GM12878 (cell line): ENCODE measurements around the gene SNAI1. TPM values are rescaled to one million over a fixed set of nuclear protein-coding genes. Genes with fewer than 3 reads are reported as not detected.

Source experiments
- BCL11A ChIP-seq: IDR thresholded peaks from 2 replicates; pipeline ENCODE4 v1.6.1; 2011; ENCODE audit warnings: low read depth, low read length
- CHD2 ChIP-seq: IDR thresholded peaks from 2 replicates; pipeline ENCODE4 v1.6.1; 2011; ENCODE audit warnings: low read depth, low read length, improper control_type of control experiment, borderline replicate concordance
- DPF2 ChIP-seq: fragments of 450-650 bp; IDR thresholded peaks from 2 replicates; pipeline ENCODE4 v1.6.1; 2017; ENCODE audit warnings: mild to moderate bottlenecking
- IRF4 ChIP-seq: IDR thresholded peaks from 2 replicates; pipeline ENCODE4 v1.6.1; 2011; ENCODE audit warnings: low read depth, low read length
- MTA2 ChIP-seq: fragments of 450-650 bp; IDR thresholded peaks from 2 replicates; pipeline ENCODE4 v1.6.1; 2016; ENCODE audit warnings: low read depth, mild to moderate bottlenecking, moderate library complexity
- MXI1 ChIP-seq: fragments of 150-350 bp; IDR thresholded peaks from 2 replicates; pipeline ENCODE4 v1.6.1; 2011; ENCODE audit warnings: low read depth, mild to moderate bottlenecking, inconsistent platforms, low read length, improper control_type of control experiment
- NFIC ChIP-seq: IDR thresholded peaks from 2 replicates; pipeline ENCODE4 v1.6.1; 2012; ENCODE audit warnings: low read depth, mild to moderate bottlenecking, inconsistent platforms, low read length, moderate library complexity
- POLR2AphosphoS5 ChIP-seq: IDR thresholded peaks from 2 replicates; pipeline ENCODE4 v1.6.1; 2011; ENCODE audit warnings: mild to moderate bottlenecking, low read length, inconsistent platforms
- POU2F2 ChIP-seq: IDR thresholded peaks from 3 replicates; pipeline ENCODE4 v1.6.1; 2011; ENCODE audit warnings: low read depth, mild to moderate bottlenecking, low read length, borderline replicate concordance
- RAD21 ChIP-seq: IDR thresholded peaks from 2 replicates; pipeline ENCODE4 v1.6.1; 2011; ENCODE audit warnings: mild to moderate bottlenecking, low read depth, low read length, moderate library complexity; ENCODE audit not compliant: insufficient read depth
- RB1 ChIP-seq: fragments of 450-650 bp; formaldehyde crosslinking; IDR thresholded peaks from 2 replicates; pipeline ENCODE4 v1.6.1; 2017; ENCODE audit warnings: mild to moderate bottlenecking, borderline replicate concordance
- RELA ChIP-seq: fragments of 450-650 bp; IDR thresholded peaks from 2 replicates; pipeline ENCODE4 v1.8.0; 2014; ENCODE audit warnings: borderline replicate concordance; ENCODE audit not compliant: partially characterized antibody
- RELB ChIP-seq: fragments of 450-650 bp; IDR thresholded peaks from 2 replicates; pipeline ENCODE4 v1.6.1; 2017; ENCODE audit warnings: low read depth, mild to moderate bottlenecking, moderate library complexity
- SMARCA5 ChIP-seq: fragments of 450-650 bp; IDR thresholded peaks from 2 replicates; pipeline ENCODE4 v1.6.1; 2017; ENCODE audit warnings: mild to moderate bottlenecking
- SMC3 ChIP-seq: IDR thresholded peaks from 2 replicates; pipeline ENCODE4 v1.6.1; 2011; ENCODE audit warnings: low read length, improper control_type of control experiment, borderline replicate concordance
- SP1 ChIP-seq: IDR thresholded peaks from one replicate; pipeline ENCODE4 v1.6.1; 2011; ENCODE audit warnings: low read depth, low read length
- SRF ChIP-seq, 2 experiments: IDR thresholded peaks; 2 replicates each; pipeline ENCODE4 v1.6.1; 2011; ENCODE audit warnings: low read depth in 2 of 2, low read length in 2 of 2, mild to moderate bottlenecking in 1 of 2, moderate library complexity in 1 of 2
- STAT1 ChIP-seq: fragments of 450-650 bp; conservative IDR thresholded peaks from 2 replicates; pipeline ENCODE4 v1.6.1; 2014; ENCODE audit warnings: antibody characterized with exemption, mild to moderate bottlenecking
- SUPT20H ChIP-seq: IDR thresholded peaks from 2 replicates; pipeline ENCODE4 v1.6.1; 2011; ENCODE audit warnings: low read depth, mild to moderate bottlenecking, low read length, moderate library complexity, borderline replicate concordance; ENCODE audit not compliant: control insufficient read depth
- TCF12 ChIP-seq: IDR thresholded peaks from 2 replicates; pipeline ENCODE4 v1.6.1; 2011; ENCODE audit warnings: low read depth, mild to moderate bottlenecking, low read length
- ZBED1 ChIP-seq: IDR thresholded peaks from 2 replicates; pipeline ENCODE4 v1.6.1; 2016; ENCODE audit warnings: borderline replicate concordance
- polyA plus RNA-seq, 11 experiments: library from polyadenylated mRNA; depleted of rRNA in 4 of 11; unstranded in 6 of 11; stranded (reverse) in 5 of 11; fragments of >200 nt; fragmentation: Nextera tagmentation in 4 of 11; fragmentation: Illumina TruSeq in 1 of 11; extraction: Ambion mirVana in 4 of 11; extraction: Trizol in 1 of 11; gene quantifications; 1 replicate in 1 of 11; 2 replicates in 10 of 11; pipeline versions ENCODE4 v1.2.1 to v1.2.3, GENCODE V29; 2011 to 2016; ENCODE audit warnings: inconsistent platforms in 2 of 11, missing spikeins in 2 of 11, low read depth in 1 of 11
- total RNA-seq, 4 experiments: library from RNA; depleted of rRNA in 3 of 4; stranded (reverse); fragments of >200 nt in 3 of 4; fragmentation: Illumina TruSeq in 1 of 4; extraction: Trizol in 1 of 4; gene quantifications; 2 replicates each; pipeline versions ENCODE4 v1.2.1 to v1.2.3, GENCODE V29; 2013 to 2021
- TF ChIP-seq, protein P1 (sequence below): IDR thresholded peaks from 2 replicates; pipeline ENCODE4 v1.6.1; 2011; ENCODE audit warnings: low read depth, mild to moderate bottlenecking, low read length, moderate library complexity, borderline replicate concordance; ENCODE audit errors: extremely low read depth
- TF ChIP-seq, protein P2 (sequence below): IDR thresholded peaks from 2 replicates; pipeline ENCODE4 v1.6.1; 2011; ENCODE audit warnings: borderline replicate concordance, low read depth, mild to moderate bottlenecking, moderate library complexity, mixed read lengths, low read length; ENCODE audit not compliant: insufficient read depth; ENCODE audit errors: extremely low read length
- TF ChIP-seq, protein P3 (sequence below): fragments of 150-350 bp; IDR thresholded peaks from 2 replicates; pipeline ENCODE4 v1.6.1; 2016; ENCODE audit warnings: low read depth, low read length

SNAI1 gene
- total and polyA plus RNA-seq, 10 of the 15 experiments (the other 5 are each of a cell fraction or from before 2014, with no cell fraction given) = 0.11 to 0.79 (median 0.24) TPM; not detected in 2

GRCh38 chr20:49979030-49979832 lies 3.5 kb upstream of the SNAI1 start (continued):
- no peak for TF ChIP-seq TCF12
- no peak for TF ChIP-seq SUPT20H
- 0 out of 2 replicates have a peak, but pooled peaks have one; percentile 60 for TF ChIP-seq STAT1
- TF ChIP-seq, protein P1, sequence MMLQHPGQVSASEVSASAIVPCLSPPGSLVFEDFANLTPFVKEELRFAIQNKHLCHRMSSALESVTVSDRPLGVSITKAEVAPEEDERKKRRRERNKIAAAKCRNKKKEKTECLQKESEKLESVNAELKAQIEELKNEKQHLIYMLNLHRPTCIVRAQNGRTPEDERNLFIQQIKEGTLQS = peak; percentile 29; the same call in 1 of the 2 replicates
- TF ChIP-seq MTA2 = no peak
- TF ChIP-seq RAD21 = peak; percentile 97
- TF ChIP-seq ZBED1 = no peak
- TF ChIP-seq POLR2AphosphoS5 = no peak
- TF ChIP-seq IRF4 = 0 out of 2 replicates have a peak, but pooled peaks have one; percentile 16
- no peak for TF ChIP-seq NFIC
- peak; percentile 33; the same call in 1 of the 2 replicates for TF ChIP-seq DPF2
- no peak for TF ChIP-seq BCL11A
- TF ChIP-seq SMARCA5 = peak; percentile 72; the same call in 1 of the 2 replicates
- TF ChIP-seq MXI1 = no peak
- TF ChIP-seq, protein P2, sequence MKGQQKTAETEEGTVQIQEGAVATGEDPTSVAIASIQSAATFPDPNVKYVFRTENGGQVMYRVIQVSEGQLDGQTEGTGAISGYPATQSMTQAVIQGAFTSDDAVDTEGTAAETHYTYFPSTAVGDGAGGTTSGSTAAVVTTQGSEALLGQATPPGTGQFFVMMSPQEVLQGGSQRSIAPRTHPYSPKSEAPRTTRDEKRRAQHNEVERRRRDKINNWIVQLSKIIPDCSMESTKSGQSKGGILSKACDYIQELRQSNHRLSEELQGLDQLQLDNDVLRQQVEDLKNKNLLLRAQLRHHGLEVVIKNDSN = peak; percentile 56
- no peak for TF ChIP-seq SP1
- TF ChIP-seq RELB = no peak
- TF ChIP-seq SMC3 = peak; percentile 97
- peak; percentile 45 for TF ChIP-seq RELA
- TF ChIP-seq, protein P3, sequence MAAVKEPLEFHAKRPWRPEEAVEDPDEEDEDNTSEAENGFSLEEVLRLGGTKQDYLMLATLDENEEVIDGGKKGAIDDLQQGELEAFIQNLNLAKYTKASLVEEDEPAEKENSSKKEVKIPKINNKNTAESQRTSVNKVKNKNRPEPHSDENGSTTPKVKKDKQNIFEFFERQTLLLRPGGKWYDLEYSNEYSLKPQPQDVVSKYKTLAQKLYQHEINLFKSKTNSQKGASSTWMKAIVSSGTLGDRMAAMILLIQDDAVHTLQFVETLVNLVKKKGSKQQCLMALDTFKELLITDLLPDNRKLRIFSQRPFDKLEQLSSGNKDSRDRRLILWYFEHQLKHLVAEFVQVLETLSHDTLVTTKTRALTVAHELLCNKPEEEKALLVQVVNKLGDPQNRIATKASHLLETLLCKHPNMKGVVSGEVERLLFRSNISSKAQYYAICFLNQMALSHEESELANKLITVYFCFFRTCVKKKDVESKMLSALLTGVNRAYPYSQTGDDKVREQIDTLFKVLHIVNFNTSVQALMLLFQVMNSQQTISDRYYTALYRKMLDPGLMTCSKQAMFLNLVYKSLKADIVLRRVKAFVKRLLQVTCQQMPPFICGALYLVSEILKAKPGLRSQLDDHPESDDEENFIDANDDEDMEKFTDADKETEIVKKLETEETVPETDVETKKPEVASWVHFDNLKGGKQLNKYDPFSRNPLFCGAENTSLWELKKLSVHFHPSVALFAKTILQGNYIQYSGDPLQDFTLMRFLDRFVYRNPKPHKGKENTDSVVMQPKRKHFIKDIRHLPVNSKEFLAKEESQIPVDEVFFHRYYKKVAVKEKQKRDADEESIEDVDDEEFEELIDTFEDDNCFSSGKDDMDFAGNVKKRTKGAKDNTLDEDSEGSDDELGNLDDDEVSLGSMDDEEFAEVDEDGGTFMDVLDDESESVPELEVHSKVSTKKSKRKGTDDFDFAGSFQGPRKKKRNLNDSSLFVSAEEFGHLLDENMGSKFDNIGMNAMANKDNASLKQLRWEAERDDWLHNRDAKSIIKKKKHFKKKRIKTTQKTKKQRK = no peak
- TF ChIP-seq CHD2 = no peak
- peak; percentile 64; the same call in 1 of the 2 replicates for TF ChIP-seq RB1
- 0 out of 3 replicates have a peak, but pooled peaks have one; percentile 60 for TF ChIP-seq POU2F2
- no peak for TF ChIP-seq SRF (IDR thresholded peaks at IDR 0.05; ENCODE audit: low read depth in 2 of 2, low read length in 2 of 2)
